PC-3 (cell line): ENCODE results near the gene GLIPR1.

Experiments used
- EZH2phosphoT487 ChIP-seq: fragments of 300-600 bp; sonication (generic); IDR thresholded peaks from 2 replicates; pipeline ENCODE4 v1.6.1; 2018; ENCODE audit warnings: mild to moderate bottlenecking, antibody characterized with exemption, low read length, borderline replicate concordance
- TF ChIP-seq, protein P1 (sequence below): fragments of 300-600 bp; sonication (generic); conservative IDR thresholded peaks from 2 replicates; pipeline ENCODE4 v1.5.1; 2017; ENCODE audit warnings: antibody characterized with exemption, low read depth, mild to moderate bottlenecking, low read length

DNA sequence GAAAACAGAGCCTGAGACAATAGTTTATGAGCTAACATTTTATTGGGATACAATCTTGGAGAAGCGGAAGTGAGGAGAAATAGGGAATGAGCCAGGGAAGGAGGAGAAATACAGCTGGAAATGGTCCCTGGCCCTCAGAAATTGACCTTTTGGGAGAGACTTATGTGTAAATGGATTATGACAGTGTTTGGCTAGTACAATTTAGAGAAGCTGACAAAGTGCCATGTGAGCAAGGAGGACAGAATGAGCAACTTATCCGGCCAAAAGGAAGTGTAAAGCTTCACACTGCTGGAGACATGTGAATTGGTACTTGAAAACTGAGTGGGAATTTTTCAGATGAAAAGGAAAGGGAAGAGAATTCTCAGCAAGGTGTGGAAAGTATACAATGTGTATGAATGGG, 2.9 kb downstream of the GLIPR1 start:
- TF ChIP-seq, protein P1, sequence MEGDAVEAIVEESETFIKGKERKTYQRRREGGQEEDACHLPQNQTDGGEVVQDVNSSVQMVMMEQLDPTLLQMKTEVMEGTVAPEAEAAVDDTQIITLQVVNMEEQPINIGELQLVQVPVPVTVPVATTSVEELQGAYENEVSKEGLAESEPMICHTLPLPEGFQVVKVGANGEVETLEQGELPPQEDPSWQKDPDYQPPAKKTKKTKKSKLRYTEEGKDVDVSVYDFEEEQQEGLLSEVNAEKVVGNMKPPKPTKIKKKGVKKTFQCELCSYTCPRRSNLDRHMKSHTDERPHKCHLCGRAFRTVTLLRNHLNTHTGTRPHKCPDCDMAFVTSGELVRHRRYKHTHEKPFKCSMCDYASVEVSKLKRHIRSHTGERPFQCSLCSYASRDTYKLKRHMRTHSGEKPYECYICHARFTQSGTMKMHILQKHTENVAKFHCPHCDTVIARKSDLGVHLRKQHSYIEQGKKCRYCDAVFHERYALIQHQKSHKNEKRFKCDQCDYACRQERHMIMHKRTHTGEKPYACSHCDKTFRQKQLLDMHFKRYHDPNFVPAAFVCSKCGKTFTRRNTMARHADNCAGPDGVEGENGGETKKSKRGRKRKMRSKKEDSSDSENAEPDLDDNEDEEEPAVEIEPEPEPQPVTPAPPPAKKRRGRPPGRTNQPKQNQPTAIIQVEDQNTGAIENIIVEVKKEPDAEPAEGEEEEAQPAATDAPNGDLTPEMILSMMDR = no peak
- no peak for TF ChIP-seq EZH2phosphoT487
